NCI-H2171 (cell line): ENCODE data around the gene CTNNA1.

Source experiments
- DNase-seq: peaks from one replicate; lab custom pipeline; 2025; lab: John Stamatoyannopoulos, UW

Gene CTNNA1

DNA sequence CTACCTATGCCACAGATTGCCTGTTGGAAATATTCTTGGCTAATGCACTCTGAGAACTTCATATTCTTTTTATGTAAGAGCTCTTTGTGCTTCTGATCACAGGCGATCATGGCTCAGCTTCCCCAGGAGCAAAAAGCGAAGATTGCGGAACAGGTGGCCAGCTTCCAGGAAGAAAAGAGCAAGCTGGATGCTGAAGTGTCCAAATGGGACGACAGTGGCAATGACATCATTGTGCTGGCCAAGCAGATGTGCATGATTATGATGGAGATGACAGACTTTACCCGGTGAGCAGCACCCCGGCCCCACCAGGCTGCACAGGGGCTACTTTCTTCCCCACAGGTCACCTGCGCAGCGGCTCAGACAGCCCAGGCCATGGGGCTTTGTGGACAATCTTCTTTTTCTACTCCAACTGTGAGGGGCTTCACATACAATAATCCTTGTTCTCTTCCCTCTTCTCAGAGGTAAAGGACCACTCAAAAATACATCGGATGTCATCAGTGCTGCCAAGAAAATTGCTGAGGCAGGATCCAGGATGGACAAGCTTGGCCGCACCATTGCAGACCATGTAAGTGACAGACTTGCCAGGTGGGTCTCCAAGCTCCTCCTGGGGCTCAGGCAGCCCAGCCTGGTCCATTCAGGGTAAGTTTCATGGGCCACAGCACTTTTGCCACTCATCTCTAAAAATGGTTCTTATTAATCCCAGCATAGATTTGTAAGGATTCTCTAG is 177.3 kb downstream of the CTNNA1 start:
- no peak for DNase-seq

DNA sequence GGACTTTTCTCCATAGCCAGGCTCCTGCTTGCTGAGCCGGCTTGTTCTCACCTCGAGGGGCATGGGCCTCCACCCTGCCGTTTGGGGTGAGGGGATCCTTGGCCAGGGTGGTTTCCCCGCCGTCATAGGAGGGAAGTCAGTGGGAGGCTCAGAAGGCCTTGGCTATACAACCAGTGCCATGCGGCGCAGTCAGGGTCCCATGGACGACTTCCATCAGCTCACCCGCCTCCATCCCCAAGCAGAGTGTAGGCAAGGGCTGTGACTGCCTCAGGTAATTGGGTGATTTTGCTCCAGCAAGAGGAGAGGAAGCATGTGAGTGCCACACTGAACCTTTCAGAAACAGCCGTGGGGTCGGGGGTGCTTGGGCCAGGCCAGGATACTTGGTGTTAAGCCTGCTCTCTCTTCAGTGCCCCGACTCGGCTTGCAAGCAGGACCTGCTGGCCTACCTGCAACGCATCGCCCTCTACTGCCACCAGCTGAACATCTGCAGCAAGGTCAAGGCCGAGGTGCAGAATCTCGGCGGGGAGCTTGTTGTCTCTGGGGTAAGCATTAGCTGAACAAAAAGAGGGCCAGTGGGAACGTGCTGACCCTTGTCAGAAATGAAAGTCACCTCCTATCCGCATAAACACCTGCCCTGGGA is 179.1 kb downstream of the CTNNA1 start:
- DNase-seq, result no peak

DNA sequence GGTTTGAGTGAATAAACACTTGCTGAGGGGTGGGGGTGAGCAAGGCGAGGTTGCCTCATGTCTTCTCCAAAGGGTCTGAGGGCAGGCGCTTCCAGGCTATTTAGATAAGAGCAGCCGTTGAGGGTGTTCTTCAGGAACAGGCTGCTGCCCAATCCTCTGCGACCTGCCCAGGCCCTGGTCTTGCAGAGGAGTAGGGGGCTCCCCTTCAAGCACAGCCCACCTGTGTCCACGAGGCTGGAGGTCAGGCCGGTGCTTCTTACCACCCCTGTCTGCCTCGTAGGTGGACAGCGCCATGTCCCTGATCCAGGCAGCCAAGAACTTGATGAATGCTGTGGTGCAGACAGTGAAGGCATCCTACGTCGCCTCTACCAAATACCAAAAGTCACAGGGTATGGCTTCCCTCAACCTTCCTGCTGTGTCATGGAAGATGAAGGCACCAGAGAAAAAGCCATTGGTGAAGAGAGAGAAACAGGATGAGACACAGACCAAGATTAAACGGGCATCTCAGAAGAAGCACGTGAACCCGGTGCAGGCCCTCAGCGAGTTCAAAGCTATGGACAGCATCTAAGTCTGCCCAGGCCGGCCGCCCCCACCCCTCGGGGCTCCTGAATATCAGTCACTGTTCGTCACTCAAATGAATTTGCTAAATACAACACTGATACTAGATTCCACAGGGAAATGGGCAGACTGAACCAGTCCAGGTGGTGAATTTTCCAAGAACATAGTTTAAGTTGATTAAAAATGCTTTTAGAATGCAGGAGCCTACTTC is 180.5 kb downstream of the CTNNA1 start:
- no peak for DNase-seq

DNA sequence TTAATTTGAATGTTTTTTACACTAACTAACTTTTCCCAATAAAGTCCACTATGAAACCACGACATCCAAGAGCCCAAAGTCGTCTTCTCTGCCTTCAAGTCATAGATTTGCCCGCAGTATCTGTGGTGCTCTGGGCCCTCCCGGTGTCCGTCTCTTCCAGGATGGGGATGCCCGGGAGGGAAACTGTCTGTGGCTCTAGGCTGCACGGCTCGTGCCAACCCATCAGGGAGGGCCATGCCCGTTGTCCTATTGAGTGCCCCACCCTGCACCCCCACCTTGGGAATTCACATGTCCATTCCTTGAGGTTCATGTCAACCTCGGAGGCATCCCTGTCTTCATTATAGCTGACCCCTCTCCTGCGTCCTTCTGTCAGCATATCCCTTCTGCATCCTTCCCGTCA is 181.7 kb downstream of the CTNNA1 start:
- no peak for DNase-seq

DNA sequence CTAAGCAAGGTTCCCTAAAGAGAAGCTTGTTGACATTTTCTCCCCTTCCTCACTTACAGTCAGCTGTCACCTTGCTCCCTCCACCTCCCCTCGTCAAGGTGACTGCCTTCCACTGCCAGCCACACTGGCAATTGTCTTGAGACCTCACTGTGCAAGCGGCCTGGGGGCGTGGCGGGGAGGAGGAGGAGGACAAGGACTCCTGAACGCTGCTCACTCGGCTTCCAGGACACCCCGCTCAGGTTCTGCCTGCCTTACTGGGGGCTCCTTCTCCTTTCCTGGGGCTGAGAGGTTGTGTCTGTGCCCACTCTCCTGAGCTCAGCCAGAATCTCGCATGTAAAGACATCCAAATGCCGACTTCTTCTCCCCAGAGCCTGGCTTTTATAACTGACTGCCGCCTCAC is 182.2 kb downstream of the CTNNA1 start:
- DNase-seq, result no peak

DNA sequence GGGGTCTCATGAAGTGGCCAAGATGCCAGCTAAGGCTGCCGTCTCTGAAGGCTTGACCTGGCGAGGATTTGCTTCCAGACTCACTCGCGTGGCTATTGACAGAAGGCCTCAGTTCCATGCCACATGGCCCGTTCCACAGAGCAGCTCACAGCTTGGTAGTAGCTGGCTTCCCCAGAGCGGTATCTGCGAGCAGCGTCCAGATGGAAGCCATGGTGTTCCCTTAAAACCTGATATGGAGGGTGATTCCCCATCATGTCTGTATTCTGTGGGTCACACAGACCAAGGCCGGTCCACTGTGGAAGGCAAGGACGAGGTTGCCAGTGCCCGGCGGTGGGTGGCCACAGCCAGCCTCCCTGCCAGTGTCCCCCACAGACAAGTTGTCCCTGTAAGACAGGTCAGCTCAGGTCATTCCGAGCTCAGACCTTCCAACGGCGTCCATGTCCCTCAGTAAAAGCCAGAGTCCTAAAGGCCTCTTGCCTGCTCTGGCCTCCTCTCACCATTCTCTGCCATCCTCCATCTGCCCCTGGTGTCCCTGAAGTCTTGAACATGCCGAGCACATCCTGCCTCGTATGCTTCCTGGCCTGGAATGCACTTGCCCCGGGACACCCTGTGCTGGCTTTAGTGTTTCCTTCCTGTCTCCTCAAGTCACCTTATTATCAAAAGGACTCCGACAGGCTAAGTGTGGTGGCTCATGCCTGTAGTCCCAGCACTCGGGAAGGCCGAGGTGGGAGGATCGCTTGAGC is 183.2 kb downstream of the CTNNA1 start:
- no peak for DNase-seq

DNA sequence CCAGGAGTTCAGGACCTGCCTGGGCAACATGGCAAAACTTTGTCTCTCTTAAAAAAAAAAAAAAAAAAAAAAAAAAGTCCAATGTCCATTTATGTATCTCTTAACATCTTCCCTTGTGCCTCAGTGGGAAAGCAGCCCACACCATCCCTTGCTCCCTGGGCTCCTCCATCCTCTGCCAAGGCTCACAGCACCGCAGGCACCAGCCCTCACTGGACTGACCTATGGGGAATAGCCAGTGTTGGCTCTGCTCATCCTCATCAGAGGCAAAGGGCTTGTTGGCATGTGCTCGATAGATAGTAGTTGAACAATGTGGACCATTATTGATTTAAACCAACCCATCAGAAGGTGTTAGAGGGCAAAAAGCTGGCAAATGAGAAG is 183.7 kb downstream of the CTNNA1 start:
- DNase-seq, result no peak

DNA sequence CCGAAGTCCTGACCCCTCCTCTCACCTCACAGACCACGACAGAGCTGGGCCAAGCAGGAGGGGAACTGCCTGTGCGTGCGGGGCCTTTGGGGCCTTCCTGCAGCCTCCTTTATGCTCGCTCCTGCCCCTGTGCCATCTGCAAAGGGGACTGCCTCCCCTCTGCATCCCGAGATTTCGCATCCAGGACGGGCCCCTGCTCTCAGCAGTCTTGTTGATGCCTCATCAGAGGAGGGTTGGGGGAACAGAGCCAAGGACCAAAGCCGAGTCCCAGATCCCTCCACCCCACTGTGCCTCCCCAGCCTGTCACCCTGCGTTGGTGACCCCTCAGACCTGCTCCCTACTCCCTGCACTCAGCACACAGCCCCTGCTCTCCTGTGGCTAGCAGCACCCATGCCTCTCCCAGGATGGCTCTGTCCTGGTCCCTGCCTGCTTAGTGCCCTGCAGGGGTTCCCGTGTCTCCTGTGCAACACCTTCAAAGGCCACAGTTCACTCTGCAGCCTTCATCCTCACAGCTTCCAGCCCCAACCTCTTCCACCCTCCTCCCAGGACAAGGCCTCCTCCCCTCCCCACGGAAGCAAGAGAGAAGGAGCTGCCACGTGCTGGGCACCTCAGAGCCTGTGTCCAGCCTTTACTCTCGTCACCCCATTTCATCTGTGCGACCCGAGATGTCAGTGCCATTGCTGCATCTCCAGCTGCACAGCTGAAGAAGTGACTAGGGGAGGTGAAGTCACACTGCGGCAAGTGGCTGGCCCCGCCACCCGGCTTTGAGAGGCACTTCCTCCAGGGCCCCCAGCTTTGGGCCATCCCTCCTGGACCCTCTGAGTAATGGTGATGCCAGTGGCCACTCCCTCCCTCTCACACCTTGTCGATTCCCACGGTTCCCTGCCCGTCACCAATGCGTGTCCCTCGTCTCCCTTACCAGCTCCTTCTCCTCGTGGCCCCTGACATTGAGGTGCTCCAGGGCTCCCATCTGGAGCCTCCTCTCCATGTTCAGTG is 184.5 kb downstream of the CTNNA1 start:
- DNase-seq, result no peak

DNA sequence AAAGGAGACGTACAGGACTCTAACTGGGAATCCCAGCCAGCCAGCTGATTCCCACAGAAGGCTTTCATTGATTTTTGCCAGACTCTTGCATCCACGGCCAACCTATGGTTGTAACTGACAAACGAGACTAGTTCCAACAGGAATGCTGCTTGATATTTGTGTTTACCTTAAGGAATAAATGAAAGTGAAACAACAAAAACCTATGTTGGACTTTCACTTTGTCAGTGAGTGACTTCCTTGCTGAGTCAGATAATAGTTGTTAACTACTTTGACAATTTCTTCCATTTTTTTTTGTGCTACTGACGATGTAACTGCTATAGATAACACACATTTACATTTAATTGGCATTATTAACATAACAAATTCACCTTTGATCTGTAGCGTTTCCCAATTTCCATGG is 185.3 kb downstream of the CTNNA1 start:
- DNase-seq, result no peak

DNA sequence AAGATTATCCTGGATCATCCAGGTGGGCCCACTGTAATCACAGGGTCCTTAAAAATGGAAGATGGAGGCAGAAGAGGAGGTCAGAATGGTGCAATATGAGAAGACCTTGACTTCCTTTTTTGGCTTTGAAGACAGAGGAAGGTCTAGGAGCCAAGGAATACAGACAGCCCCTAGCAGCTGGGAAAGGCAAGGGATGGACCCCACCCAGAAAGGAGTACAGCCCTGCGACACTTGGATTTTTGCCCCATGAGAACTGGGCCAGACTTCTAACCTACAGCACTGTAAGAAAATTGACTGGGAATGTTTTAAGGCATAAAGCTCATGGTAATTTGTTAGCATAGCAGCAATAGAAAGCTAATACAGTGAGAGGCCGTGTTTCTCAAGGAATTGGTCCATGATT is 188.8 kb downstream of the CTNNA1 start:
- no peak for DNase-seq

DNA sequence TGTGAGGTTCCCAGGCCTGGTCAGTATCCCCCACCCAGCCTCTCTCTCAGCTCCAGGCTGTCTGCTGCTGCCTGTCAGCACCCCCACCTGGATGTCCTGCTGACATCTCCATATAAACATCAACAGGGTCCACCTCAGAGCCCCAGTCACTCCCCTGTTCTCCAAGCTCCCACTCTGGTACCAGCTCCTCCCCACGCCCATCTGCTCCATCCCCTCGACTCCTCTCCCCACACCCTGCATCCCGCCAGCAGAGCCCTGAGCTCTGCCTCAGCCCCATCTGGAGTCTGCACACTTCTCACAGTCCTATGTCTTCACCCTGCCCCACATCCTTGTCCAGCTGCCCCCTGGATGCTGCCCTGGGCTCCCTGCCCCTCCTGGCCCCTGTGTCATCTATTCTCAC is 189.6 kb downstream of the CTNNA1 start:
- DNase-seq, result no peak

DNA sequence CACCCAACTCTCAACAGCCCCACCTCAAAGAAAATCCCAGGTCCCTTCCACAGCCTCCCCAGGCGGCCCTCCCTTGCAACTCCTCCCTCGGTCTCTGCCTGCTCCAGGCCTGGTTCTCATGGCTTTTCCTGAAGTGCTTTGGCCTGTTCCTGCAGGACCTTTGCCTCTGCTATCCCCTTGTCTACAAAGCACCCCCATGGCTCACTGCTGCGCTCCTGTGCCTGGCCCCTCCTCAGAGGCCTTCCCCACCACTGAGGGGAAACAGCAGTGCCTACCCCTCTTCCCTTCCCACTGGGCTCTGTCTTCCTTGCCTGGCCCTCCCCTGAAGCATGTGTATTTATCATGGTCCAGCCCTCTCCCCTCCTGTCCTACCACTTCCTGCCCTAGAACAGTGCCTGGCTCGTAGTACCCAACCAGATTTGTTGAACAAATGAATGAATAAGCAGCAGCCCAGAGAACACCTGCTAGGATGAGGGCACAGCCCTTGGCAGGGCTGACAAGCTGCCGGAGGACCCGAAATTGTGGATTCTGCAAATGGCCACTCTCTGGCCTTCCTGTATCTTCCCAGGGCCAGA is 190.5 kb downstream of the CTNNA1 start:
- DNase-seq, result no peak

DNA sequence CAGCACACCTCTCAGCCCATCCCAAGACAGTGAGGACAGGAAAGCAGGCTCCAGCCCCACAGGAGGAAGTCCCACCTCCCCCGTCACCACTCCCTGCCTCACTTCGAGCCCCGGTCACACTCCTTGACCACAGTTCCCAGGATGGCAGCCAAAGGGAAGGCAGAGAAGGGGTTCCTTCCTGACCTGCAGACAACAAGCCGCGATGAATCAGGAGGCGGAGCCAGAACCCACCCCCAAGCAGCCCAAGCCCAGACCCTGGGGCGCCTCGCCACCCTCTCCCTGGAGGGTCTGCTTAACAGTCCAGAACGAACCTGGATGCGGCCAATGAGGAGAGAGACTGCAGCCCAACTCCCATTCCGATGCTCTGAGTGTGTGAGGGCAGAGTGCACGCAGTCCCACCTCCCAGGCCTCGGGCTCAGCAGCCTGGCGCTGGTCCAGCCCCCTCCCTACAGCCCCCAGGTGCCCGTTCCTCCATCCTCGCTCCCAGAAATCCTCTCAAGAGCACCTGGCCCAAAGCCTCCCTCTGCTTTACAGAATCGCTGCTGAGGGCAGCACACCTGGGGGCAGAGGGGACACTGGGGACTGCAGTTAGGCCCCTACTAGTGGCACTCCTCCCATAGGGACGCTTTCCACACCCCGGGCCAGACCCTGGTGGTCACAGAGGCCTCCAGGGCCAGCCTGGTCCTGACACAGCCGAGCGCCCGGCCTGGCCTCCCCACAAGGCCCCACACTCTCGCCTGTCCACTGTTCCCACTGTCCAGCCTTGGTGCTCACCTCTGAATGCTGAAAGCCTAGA is 191.5 kb downstream of the CTNNA1 start:
- DNase-seq, result no peak

DNA sequence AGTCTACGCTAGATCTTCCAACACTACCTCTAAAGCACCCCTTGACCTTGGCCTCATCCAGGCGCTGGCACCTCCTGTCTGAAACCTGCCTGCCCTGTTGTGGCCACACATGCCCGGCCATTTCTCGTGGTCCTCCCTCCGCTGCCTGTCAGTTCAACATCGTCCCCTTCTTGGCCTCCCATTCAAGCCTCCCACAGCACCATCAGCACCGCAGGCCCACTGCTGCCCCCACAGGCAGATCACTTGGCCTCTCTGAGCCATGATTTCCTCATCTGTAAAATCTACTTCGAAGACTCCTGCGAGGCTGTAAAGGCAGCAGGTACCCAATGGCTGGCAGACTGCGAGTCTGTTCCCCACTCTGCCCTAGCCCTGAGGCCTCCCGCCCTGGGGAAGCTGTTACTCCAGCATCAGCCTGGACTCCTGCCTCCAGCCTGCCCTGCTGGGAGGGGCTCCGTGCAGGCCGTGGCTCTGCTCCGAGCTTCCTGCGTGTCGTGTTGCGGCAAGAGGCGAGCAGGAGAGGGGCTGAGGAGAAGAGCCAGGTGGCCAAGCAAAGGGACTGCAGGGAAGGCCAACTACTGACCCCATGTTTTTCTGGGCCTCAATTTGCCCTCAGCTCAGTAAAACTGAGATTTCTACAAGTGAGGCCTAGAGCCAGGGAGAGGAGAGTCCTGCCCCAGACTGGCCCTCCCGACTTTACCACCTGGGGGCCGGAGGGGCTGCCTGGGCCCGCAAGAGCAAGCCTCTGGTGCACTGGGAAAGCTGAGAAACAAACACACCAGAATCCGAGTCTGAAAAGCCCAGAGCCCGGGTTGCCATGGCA is 192.4 kb downstream of the CTNNA1 start:
- no peak for DNase-seq

DNA sequence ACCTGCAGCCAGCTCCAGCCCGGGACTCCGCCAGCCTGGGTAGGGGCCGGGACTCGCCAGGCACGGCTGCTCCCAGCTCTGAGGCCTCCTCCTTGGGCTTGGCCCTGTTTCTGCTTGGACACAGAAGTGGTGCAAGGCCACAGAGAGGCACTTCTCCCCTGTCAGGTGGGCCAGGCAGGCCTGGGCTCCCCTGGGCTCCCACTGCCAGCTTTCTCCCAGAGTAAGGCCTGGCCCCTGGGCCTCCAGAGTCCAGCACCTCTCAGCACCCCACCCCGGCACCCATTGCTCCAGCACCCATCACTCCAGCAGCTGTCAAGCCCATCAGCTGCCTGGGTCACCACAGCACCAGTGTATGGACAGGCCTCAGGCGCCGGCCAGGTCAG is 193.0 kb downstream of the CTNNA1 start:
- no peak for DNase-seq

DNA sequence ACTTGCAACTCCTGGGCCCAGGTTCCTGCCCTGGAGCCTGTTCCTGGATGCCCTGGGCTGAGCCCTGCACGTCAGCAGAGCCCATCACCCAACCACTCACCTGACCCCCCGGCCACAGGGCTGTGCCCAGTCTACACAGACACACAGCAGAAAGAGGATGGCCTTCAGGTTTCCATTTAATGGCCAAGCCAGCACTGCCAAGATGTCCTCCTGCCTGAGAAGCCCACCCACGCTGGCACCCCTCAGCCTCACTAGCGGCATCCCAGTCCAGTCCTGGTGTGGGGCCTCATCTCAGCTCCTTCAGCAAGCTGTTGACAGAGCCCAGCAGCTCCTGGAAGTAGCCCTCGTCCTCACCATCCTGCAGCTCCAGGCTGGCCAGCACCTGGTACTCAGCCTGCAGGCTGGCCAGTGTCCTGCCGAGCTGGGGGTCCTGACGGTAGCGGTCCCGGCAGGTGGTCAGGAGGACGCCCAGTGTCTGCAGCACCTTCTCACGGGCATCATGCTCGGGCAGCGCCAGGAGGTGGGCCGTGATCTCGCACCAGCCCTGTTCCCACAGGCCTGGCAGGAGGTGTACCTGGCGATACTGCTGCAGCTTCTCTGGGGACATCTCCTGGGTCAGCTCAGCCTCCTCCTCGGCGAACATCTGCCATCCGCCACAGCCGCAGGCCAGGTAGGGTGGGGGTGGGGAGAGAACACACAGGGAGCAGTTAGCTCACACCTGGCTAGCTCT is 193.8 kb downstream of the CTNNA1 start:
- no peak for DNase-seq

DNA sequence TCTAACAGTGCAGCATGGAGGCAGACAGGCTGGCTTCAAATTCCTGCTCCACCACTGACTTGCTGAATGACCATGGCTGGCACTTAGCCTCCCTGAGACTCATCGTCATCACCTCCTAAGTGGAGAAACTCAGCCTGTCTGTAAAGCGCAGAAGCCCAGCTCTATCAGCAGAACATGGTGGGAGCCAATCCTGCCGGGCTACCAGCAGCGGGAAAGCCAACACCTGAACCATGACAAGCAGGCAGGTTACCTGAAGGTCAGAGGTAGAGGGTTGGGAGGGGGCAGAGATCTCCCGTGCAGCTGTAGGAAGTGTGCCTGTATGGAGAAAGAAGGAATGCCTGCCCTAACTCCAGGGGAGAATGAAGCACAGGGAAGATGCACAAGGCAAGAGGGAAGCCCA is 194.6 kb downstream of the CTNNA1 start:
- DNase-seq, result no peak

DNA sequence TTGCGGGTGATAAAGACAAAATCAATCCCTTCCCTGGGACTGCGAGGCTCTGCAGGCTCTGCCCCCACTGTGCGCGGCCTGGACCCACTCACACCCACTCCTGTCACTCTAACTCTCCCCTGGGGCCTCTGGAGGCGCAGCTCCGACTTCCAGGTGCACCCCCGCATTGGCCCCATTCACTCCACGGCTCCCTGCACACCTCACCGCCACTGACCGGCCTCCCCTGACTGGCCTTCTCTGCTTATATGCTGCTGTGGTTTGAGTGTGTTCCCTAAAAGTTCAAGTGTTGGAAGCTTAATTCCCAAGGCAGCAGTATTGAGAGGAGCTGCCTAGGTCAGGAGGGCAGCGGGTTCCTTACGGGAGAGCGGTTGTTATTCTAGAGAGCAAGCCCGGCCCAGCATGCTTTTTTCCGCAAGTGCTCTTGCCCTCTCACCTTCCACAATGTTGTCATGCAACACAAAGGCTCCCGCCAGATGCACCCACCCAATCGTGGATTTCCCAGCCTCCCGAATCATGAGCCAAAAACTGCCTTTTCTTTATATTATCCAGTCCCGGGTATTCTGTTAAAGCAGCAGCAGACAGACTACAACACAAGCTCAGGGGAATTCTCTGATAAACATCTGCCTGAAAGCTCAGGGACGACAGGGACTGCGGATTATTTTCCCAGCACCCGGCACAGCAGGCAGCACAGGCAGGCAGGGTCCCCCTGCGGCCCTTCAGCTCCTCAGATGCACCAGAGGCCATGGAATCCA is 195.4 kb downstream of the CTNNA1 start:
- DNase-seq, result no peak
